Panc1 (cell line): ENCODE results near the gene JSRP1. TPM values are rescaled to one million over a fixed set of nuclear protein-coding genes. Genes with fewer than 3 reads are reported as not detected.

Experiments
- ATAC-seq: fragments of 200-7000 bp; cut with Tn5 transposase; 2 replicates; pipeline ENCODE4 v1.9.1; 2020; ENCODE audit warnings: mild to moderate bottlenecking, moderate library complexity
- BruUV-seq: library from RNA; stranded (reverse); fragments of 400-500 nt; replicated peaks from 2 replicates; lab custom pipeline; 2021; lab: Mats Ljungman, UMichigan
- CTCF ChIA-PET: fragments of 300-600 bp; sonication (Branson Sonifier 250); formaldehyde crosslinking; loops from one replicate; lab custom pipeline; 2022; ENCODE audit warnings: antibody characterized with exemption; lab: Charles Lee
- POLR2A ChIA-PET: fragments of 300-600 bp; sonication (Branson Sonifier 250); formaldehyde crosslinking; loops from one replicate; lab custom pipeline; 2022; ENCODE audit warnings: antibody characterized with exemption; lab: Charles Lee
- DNase-seq: peaks from one replicate; pipeline ENCODE4 v3.0.0-alpha.2; 2010; ENCODE audit warnings: low read depth, low spot score
- H3K27ac ChIP-seq: 2 replicates; pipeline ENCODE4 v1.5.1; 2011; ENCODE audit warnings: mild to moderate bottlenecking, low read length, inconsistent platforms
- H3K27me3 ChIP-seq: fragments of 200-500 bp; sonication (Bioruptor generic); 2 replicates; pipeline ENCODE4 v1.6.0; 2014; ENCODE audit warnings: low read length, inconsistent platforms; ENCODE audit not compliant: control insufficient read depth, insufficient read depth
- H3K36me3 ChIP-seq: fragments of 200-500 bp; sonication (Bioruptor generic); 2 replicates; pipeline ENCODE4 v1.5.1; 2014; ENCODE audit warnings: inconsistent platforms, mild to moderate bottlenecking, low read length, moderate library complexity; ENCODE audit not compliant: control insufficient read depth, insufficient read depth
- H3K4me1 ChIP-seq: 2 replicates; pipeline ENCODE4 v1.5.1; 2011; ENCODE audit warnings: inconsistent platforms, mild to moderate bottlenecking, low read length, moderate library complexity; ENCODE audit not compliant: control insufficient read depth, insufficient read depth
- H3K4me3 ChIP-seq, 2 experiments: 2 replicates each; pipeline ENCODE4 v1.5.1; 2011 to 2012; ENCODE audit warnings: low read depth in 2 of 2, low read length in 2 of 2, mild to moderate bottlenecking in 2 of 2, inconsistent platforms in 1 of 2, moderate library complexity in 1 of 2
- H3K9me3 ChIP-seq: fragments of 200-500 bp; sonication (Bioruptor generic); 2 replicates; pipeline ENCODE4 v1.5.1; 2014; ENCODE audit warnings: low read depth, mild to moderate bottlenecking, inconsistent platforms, low read length, moderate library complexity; ENCODE audit not compliant: control insufficient read depth, insufficient read depth
- POLR2AphosphoS5 ChIP-seq: IDR thresholded peaks from 2 replicates; pipeline ENCODE4 v1.6.1; 2012; ENCODE audit warnings: mild to moderate bottlenecking, low read depth, low read length, moderate library complexity
- SIN3A ChIP-seq: IDR thresholded peaks from 2 replicates; pipeline ENCODE4 v1.6.1; 2012; ENCODE audit warnings: low read depth, mild to moderate bottlenecking, low read length, moderate library complexity, borderline replicate concordance; ENCODE audit not compliant: insufficient read depth
- TCF7L2 ChIP-seq: IDR thresholded peaks from 2 replicates; pipeline ENCODE4 v1.6.1; 2011; ENCODE audit warnings: mild to moderate bottlenecking, low read depth, low read length, inconsistent platforms
- in situ Hi-C: cut with HindIII; loops from 2 replicates; pipeline ENCODE4 v1.10.0; 2016; ENCODE audit warnings: low sequenced_read_pairs, low pct_unique_long_range_greater_than_20kb
- intact Hi-C: fragments of 100-400 bp; cut with micrococcal nuclease; formaldehyde crosslinking; loops from one replicate; pipeline ENCODE4 v1.10.0; 2022; ENCODE audit not compliant: unreplicated experiment
- total RNA-seq: library from RNA; stranded (reverse); gene quantifications from one replicate; pipeline ENCODE4 v1.2.1, GENCODE V29; 2021; ENCODE audit not compliant: unreplicated experiment
- TF ChIP-seq, protein P1 (sequence below), 2 experiments: IDR thresholded peaks; 2 replicates each; pipeline ENCODE4 v1.6.1; 2011 to 2012; ENCODE audit warnings: low read depth in 2 of 2, control low read depth in 1 of 2, low read length in 1 of 2, mild to moderate bottlenecking in 1 of 2, moderate library complexity in 1 of 2; ENCODE audit not compliant: insufficient read depth in 1 of 2
- TF ChIP-seq, protein P2 (sequence below): fragments of 450-650 bp; IDR thresholded peaks from 2 replicates; pipeline ENCODE4 v1.5.1; 2017; ENCODE audit warnings: mild to moderate bottlenecking

The JSRP1 gene
- total RNA-seq, 1 experiment from 2014 or later = 0.51 TPM

DNA sequence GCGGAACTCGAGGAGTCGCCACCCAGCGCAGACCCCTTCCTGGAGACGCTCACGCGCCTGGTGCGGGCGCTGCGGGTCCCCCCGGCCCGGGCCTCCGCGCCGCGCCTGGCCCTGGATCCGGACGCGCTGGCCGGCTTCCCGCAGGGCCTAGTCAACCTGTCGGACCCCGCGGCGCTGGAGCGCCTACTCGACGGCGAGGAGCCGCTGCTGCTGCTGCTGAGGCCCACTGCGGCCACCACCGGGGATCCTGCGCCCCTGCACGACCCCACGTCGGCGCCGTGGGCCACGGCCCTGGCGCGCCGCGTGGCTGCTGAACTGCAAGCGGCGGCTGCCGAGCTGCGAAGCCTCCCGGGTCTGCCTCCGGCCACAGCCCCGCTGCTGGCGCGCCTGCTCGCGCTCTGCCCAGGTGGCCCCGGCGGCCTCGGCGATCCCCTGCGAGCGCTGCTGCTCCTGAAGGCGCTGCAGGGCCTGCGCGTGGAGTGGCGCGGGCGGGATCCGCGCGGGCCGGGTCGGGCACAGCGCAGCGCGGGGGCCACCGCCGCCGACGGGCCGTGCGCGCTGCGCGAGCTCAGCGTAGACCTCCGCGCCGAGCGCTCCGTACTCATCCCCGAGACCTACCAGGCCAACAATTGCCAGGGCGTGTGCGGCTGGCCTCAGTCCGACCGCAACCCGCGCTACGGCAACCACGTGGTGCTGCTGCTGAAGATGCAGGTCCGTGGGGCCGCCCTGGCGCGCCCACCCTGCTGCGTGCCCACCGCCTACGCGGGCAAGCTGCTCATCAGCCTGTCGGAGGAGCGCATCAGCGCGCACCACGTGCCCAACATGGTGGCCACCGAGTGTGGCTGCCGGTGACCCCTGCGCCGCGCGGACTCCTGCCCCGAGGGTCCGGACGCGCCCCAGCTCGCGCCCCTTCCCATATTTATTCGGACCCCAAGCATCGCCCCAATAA lies 4.8 kb downstream of the JSRP1 start:
- ChIA-PET CTCF (no interaction called here), POLR2A (no interaction called here)
- ATAC-seq (no peak), DNase-seq (no peak)
- Histone ChIP-seq H3K4me1 (peaks cover 7% of the 10 kb centered on the region), H3K9me3 (no peaks in the 10 kb centered on the region), H3K27me3 (no peaks in the 10 kb centered on the region), H3K4me3 (no peak overlapping the region), H3K36me3 (no peaks in the 10 kb centered on the region), H3K27ac (no peak overlapping the region)
- BruUV-seq = no TSS peak
- TF ChIP-seq SIN3A = no peak
- no peak for TF ChIP-seq POLR2AphosphoS5
- in situ Hi-C loops = no loop called here
- intact Hi-C loops = no loop called here

DNA sequence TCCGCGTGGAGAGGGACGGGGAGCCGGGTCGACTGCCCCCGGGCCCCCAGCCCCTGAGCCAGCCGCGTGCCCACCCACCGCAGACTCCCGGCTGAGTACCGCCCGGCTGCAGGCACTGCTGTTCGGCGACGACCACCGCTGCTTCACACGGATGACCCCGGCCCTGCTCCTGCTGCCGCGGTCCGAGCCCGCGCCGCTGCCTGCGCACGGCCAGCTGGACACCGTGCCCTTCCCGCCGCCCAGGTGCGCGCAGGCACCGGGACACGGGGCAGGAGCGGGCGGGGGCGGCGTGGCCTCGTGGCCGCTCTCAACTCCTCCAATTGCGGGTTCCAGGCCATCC lies 5.5 kb downstream of the JSRP1 start:
- POLR2A ChIA-PET = no interaction called here
- ATAC-seq (no peak), DNase-seq (no peak)
- TF ChIP-seq, protein P1, sequence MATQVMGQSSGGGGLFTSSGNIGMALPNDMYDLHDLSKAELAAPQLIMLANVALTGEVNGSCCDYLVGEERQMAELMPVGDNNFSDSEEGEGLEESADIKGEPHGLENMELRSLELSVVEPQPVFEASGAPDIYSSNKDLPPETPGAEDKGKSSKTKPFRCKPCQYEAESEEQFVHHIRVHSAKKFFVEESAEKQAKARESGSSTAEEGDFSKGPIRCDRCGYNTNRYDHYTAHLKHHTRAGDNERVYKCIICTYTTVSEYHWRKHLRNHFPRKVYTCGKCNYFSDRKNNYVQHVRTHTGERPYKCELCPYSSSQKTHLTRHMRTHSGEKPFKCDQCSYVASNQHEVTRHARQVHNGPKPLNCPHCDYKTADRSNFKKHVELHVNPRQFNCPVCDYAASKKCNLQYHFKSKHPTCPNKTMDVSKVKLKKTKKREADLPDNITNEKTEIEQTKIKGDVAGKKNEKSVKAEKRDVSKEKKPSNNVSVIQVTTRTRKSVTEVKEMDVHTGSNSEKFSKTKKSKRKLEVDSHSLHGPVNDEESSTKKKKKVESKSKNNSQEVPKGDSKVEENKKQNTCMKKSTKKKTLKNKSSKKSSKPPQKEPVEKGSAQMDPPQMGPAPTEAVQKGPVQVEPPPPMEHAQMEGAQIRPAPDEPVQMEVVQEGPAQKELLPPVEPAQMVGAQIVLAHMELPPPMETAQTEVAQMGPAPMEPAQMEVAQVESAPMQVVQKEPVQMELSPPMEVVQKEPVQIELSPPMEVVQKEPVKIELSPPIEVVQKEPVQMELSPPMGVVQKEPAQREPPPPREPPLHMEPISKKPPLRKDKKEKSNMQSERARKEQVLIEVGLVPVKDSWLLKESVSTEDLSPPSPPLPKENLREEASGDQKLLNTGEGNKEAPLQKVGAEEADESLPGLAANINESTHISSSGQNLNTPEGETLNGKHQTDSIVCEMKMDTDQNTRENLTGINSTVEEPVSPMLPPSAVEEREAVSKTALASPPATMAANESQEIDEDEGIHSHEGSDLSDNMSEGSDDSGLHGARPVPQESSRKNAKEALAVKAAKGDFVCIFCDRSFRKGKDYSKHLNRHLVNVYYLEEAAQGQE (IDR thresholded peaks at IDR 0.05; ENCODE audit: insufficient read depth in 1 of 2, low read depth in 2 of 2, low read length in 1 of 2) = no peak
- TF ChIP-seq TCF7L2 = no peak
- TF ChIP-seq POLR2AphosphoS5 = no peak
- TF ChIP-seq, protein P2, sequence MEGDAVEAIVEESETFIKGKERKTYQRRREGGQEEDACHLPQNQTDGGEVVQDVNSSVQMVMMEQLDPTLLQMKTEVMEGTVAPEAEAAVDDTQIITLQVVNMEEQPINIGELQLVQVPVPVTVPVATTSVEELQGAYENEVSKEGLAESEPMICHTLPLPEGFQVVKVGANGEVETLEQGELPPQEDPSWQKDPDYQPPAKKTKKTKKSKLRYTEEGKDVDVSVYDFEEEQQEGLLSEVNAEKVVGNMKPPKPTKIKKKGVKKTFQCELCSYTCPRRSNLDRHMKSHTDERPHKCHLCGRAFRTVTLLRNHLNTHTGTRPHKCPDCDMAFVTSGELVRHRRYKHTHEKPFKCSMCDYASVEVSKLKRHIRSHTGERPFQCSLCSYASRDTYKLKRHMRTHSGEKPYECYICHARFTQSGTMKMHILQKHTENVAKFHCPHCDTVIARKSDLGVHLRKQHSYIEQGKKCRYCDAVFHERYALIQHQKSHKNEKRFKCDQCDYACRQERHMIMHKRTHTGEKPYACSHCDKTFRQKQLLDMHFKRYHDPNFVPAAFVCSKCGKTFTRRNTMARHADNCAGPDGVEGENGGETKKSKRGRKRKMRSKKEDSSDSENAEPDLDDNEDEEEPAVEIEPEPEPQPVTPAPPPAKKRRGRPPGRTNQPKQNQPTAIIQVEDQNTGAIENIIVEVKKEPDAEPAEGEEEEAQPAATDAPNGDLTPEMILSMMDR = no peak
- TF ChIP-seq SIN3A = no peak
- Histone ChIP-seq H3K9me3 (no peaks in the 10 kb centered on the region), H3K27me3 (no peaks in the 10 kb centered on the region), H3K4me3 (no peak overlapping the region), H3K27ac (no peak overlapping the region), H3K4me1 (peaks cover 7% of the 10 kb centered on the region), H3K36me3 (no peaks in the 10 kb centered on the region)
- intact Hi-C loops = no loop called here
- in situ Hi-C loops = no loop called here
- BruUV-seq = no TSS peak
- CTCF ChIA-PET = no interaction called here
